Right lobe of liver (tissue), 4 donors: ENCODE data around the gene SMARCC1.

ENCODE experiments used
- POLR2A ChIP-seq: fragments of 450-650 bp; IDR thresholded peaks from one replicate; pipeline ENCODE4 v1.6.1; 2017; ENCODE audit warnings: antibody characterized with exemption, mild to moderate bottlenecking
- TF ChIP-seq, protein P1 (sequence below), 4 donors: fragments of 200-600 bp in 3 of 4; fragments of 450-650 bp in 1 of 4; IDR thresholded peaks; one replicate each; pipeline versions ENCODE4 v1.5.1 to v1.8.0; 2016 to 2022; ENCODE audit warnings: antibody characterized with exemption in 4 of 4, mild to moderate bottlenecking in 2 of 4
- donor health status: DM: no; HTN: no; CAD: no.
- donor health status: DM: no; HTN: no; CAD: no.
- donor health status: DM: no; HTN: yes; CAD: no.

- TF ChIP-seq, protein P1, sequence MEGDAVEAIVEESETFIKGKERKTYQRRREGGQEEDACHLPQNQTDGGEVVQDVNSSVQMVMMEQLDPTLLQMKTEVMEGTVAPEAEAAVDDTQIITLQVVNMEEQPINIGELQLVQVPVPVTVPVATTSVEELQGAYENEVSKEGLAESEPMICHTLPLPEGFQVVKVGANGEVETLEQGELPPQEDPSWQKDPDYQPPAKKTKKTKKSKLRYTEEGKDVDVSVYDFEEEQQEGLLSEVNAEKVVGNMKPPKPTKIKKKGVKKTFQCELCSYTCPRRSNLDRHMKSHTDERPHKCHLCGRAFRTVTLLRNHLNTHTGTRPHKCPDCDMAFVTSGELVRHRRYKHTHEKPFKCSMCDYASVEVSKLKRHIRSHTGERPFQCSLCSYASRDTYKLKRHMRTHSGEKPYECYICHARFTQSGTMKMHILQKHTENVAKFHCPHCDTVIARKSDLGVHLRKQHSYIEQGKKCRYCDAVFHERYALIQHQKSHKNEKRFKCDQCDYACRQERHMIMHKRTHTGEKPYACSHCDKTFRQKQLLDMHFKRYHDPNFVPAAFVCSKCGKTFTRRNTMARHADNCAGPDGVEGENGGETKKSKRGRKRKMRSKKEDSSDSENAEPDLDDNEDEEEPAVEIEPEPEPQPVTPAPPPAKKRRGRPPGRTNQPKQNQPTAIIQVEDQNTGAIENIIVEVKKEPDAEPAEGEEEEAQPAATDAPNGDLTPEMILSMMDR (IDR thresholded peaks at IDR 0.05): no peak
- TF ChIP-seq POLR2A: no peak
These were observed 34.1 kb downstream of the SMARCC1 start for GRCh38 chr3:47747558-47747957.
